Nucleus accumbens (tissue), 56 donors: ENCODE results near the gene SPATA31D4.
"Not testable (repeated sequence)": the region's sequence is repeated elsewhere in the genome, so short reads cannot be mapped to it uniquely, and the experiment has no call there.

Source experiments
- DNase-seq, 56 donors: peaks; one replicate each; lab custom pipeline; 2025; lab: John Stamatoyannopoulos, UW

SPATA31D4 gene

GRCh38 chr9:81928305-81928704, at the start of gene SPATA31D4:
Gene SPATA31D4 (plus strand): TSS chr9:81928428. CDS start chr9:81928514, 86 bp downstream.
- DNase-seq, result not testable (repeated sequence)

GRCh38 chr9:81878530-81878929, 49.7 kb upstream of the SPATA31D4 start:
- no peak for DNase-seq

DNA sequence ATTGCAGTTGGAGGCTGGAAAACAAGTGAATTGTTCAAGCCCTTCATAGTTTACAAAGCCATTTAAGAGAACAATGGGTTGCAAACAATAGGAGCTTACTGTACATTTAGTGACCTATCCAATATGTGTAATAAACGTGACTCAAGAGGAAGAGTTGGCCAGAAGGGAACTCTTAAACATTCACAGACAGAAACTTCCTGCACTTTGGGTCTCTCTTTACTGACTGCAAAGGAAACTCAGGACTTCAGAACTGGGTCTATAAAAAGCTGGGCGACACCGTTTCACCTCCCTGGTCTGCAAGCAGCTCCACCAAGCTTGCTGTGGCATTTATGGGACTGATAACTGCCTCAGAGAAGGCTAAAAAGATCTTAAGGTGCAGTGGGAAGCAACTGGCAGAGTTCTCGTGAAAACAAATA, 48.7 kb upstream of the SPATA31D4 start:
- no peak for DNase-seq

GRCh38 chr9:81885602-81886001, 42.6 kb upstream of the SPATA31D4 start:
- peak in 1 of 56 donors; percentile 5 for DNase-seq

DNA sequence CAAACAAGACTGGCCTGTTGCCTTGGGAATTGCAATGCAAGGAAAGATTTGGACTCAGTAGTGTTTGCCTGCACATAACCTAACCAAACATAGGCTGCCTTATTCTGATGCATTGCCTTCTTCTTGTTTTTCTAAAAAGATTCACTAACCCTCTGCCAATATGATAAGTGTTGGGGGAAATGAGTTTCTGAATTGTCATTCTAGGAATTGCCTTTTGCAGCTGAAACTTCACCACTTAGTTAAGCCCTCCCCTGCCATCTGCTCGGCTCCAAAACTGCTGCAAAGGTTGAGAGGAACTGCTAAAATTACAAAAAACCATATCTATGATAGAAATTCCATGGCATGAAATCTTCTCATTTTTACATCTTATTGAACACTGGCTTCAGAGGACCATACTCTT, 41.6 kb upstream of the SPATA31D4 start:
- DNase-seq, result no peak

DNA sequence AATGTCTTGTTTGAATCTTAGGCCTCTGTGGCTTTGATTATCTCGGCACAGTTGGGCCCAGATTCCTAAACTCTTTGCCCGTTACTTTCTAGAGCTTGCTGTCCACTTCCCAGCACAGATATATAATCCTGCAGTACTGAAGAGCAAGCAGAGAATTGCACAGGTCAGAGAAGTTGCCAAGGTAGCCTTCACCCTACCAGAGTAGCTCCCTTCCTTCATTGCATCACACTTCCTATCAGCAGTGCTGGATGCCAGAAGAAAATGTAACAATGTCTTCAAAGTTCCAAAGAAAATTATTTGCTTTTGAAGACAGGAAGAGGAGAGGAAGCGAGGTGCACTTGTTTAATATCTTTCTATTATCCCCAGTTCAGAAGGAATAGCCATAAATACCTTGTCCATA, 38.1 kb upstream of the SPATA31D4 start:
- no peak for DNase-seq

DNA sequence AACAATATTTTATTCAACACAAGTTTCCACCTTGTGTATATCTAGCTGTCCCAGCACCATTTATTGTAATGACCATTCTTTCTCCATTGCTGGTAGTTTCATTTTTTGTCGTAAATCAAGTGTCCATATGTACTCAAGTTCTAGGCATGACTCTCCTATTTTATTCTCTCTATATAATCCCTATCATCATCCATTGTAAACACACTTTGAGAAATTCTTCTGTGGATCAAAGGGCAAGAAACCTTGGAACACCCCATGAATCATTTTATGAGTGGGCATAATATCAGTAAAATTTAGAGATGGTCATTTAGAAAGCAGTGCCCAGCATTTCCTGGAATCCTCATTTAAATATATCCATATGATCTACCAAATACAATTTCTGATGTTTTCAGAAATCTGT, 35.8 kb upstream of the SPATA31D4 start:
- DNase-seq, result no peak

DNA sequence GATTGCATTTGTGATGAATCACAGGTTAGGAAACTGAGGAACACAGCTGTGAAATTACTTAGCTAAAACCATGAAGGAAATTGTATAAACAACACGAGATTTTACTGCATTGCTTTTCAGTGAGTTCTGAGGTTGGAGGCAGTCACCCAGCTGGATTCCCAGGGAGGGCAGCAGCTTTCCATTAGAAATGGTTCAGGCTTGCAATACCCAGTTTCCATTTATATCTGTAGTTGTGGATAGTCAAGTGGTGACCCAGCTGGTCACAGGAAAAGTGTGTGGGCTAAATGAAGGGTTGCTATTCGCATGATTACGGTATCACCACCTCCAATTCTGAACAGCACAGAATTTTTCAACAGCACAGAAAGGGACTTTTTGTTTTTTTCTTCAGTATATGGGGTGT, 34.3 kb upstream of the SPATA31D4 start:
- DNase-seq, result no peak

- no peak for DNase-seq
Observed at GRCh38 chr9:81894891-81895290, 33.3 kb upstream of the SPATA31D4 start.

GRCh38 chr9:81896070-81896469, 32.2 kb upstream of the SPATA31D4 start:
- no peak for DNase-seq

- DNase-seq, result no peak
Observed at GRCh38 chr9:81898851-81899250, 29.4 kb upstream of the SPATA31D4 start.

DNA sequence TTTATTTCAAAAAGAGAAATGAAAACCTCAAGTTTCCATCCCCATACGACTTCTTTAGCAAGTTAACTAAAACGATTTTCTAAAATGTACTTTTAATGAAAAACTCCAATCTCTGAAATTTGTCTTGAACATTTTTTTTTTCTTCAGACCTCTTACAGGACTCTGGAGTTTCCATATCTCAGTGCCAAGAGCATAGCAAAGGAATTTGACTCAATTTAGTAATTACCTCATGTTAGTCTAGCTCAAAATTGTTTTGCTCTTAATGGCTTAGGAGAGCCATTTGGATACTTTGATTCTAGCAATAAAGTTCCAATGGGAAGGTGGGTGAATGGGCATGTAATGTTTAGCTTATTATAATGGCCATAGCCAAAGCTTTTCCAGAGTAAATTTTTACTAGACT, 26.0 kb upstream of the SPATA31D4 start:
- no peak for DNase-seq

DNA sequence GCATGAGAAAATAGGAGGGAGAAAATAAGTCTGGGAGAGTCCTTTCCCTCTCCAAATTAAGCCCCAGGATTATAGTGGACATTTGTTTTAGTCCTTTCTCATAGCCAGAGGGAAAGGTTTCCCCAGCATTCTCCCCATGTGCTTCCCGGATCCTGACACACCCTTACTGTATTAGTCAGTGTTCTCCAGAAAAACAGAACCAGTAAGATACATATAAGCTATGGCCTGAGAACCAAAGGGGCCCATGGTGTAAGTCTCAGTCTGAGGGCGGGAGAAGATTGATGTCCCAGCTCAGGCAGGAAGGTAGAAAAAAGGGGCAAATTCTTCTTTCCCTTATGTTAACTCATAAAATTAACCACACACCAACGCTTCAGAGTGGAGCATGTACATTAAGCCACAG, 25.6 kb upstream of the SPATA31D4 start:
- DNase-seq, result no peak

DNA sequence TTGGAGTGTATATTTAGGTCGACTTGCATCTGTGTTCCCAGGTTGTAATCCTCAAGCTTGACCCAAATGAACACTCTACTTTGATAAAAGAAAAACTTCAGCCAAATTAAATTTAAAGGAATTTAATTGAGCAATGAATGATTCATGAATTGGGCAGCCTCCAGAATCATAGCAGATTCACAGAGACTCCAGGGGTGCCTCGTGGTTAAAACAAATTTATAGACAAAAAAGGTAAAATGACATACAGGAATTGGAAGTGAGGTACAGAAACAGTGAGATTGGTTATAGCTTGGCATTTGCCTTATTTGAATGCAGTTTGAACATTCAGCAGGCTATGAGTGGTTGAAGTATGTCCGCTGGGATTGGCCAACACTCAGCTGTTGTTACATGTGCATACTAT, 21.6 kb upstream of the SPATA31D4 start:
- no peak for DNase-seq

DNA sequence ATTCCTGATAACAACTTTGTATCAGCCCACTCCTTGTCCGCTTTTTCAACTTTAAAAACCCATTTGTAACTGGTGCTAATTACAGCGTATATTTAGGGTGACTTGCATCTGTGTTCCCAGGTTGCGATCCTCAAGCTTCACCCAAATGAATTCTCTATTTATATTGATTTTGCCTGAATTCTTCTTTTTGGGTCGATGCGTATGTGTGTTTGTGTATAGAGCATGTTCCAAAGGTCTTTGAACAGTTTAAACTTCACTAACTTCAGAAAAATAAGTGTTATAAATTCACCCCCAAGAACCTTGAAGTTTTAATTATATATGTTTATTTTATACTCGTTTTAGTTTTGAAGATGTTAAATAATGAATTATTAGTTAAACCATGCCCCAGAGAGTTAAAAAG, 16.1 kb upstream of the SPATA31D4 start:
- DNase-seq, result no peak

DNA sequence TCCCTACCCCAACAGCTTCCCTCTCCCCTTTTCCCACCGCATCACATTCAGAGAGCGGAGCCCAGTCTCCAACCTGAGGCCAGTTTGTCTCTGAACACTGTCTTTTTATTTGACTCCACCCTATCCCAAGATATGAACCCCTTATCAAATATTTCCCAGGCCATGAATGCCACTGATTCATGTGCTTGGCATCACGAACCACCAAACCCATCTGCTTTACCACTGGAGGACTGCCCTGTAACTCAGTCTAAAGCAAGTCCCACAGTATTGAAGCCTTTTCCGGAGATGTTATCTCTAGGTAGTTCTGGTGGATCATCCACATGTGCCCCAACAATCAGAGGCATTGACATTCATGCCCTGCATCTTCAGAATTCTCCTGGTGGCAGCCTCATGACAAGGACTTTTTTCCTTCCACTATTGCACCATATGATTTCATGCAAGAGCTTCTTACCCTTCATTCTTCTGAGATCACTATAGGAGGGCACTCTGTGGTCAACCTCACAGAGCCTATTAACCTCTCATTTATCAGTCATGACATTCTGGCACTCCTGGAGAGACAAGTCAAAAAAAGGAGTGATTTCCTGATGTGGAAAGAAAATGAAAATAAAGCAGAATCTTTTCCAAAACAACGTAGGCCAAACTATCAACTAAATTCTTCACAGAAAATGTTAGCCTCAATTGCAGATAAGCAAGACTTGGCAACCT, 12.3 kb upstream of the SPATA31D4 start:
- DNase-seq, result no peak

- not testable (repeated sequence) for DNase-seq
Observed at GRCh38 chr9:81918507-81918906, 9.7 kb upstream of the SPATA31D4 start.

DNA sequence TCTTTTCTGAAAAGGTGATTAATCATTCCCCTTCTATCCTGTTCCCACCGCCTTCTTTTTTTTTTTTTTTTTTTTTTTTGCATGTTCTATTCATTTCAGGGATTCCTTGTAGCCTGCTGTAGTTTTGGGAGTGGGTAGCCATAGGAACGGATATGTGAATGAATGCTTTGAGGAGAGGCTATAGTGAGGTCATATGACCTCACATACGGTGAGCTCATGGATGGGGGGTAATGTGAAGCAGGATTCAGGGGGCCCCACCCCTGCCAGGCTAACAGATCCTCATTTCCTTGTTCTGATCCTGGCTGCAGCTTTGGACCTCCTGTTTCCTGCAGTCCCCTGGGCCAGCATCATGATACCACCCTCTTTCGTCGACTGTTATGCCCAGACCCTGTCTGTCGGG, 1.9 kb downstream of the SPATA31D4 start:
- not testable (repeated sequence) for DNase-seq

- not testable (repeated sequence) for DNase-seq
Observed at GRCh38 chr9:81933547-81933946, 5.3 kb downstream of the SPATA31D4 start.

DNA sequence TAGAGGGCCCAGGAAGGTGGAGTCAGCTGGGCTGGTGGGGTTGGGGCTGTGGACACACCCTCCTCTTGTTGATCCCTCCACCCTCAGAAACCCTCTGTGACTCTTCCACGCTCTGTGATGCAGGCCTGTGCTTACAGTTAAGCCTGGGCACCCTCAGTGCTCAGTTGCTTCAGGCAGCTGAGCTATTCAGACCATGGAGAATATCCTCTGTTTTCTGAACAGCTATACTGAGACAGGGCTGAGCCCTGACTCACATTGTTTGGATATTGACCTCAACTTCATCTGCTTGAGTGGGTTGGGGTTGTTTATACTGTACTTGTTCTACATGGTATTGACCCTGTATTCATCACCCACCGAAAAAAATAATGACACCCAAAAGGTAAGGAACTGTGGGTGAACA, 15.2 kb downstream of the SPATA31D4 start, which contains the start of gene SPATA31D3:
Gene SPATA31D3, plus strand, starts transcription at position 108 of the 400 bp plus-strand sequence. Its CDS starts 86 bp downstream, at position 194.
- not testable (repeated sequence) for DNase-seq

DNA sequence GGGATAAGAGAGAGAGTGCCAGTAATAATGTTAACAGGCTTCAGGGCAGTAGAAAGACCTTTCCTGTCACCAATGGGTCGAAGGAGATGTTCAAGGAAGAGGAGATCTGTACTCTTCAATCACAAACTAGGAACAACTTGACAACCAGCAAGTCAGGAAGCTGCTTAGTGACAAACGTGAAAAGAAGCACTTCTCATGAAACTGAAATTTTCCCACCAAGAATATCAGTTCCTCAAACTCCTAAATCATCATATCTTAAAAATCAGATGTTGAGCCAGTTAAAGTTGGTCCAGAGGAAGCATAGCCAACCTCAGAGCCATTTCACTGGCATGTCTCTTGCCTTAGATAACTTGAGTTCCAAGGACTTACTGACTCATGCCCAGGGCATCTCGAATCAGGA, 20.4 kb downstream of the SPATA31D4 start:
- not testable (repeated sequence) for DNase-seq

DNA sequence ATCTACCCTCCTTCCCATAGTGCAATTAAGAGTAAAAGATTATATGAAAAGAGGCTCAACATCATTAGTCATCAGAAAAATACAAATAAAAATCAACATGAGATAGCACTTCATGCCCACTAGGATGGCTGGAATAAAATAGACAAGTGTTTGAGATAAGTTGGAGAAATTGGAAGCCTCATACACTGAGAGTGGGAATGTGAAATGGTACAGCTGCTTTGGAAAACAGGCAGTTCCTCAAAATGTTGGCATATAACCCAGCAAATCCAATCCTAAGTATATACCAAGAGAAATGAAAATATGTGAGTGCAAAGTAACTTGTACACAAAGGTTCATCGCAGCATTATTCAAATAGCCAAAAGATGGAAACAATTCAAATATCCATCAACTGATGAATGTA, 24.9 kb downstream of the SPATA31D4 start:
- no peak for DNase-seq

DNA sequence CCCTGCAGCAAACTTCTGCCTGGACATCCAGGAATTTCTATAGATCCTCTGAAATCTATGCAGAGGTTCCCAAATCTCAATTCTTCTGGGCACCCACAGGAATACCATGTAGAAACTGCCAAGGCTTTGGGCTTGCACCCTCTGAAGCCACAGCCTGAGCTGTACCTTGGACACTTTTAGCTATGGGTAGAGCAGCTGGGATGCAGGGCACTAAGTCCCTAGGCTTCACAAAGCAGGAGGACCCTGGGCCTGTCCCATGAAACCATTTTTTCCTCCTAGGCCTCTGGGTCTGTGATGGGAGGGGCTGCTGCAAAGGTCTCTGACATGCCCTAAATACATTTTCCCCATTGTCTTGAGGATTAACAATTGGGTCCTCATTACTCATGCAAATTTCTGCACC, 27.4 kb downstream of the SPATA31D4 start:
- no peak for DNase-seq
